Kidney (tissue), 14 donors: Measurements from ENCODE around the gene AEBP1. TPM values are rescaled to one million over a fixed set of nuclear protein-coding genes. Genes with fewer than 3 reads are reported as not detected.

Source experiments
- DNase-seq, 5 donors: peaks; one replicate each; pipeline ENCODE4 v3.0.0-alpha.2; 2013 to 2020
- FAIRE-seq: peaks from 2 replicates; lab custom pipeline; 2012; peaks lifted over from hg19 to GRCh38; lab: Jason Lieb, UNC
- H3K27ac ChIP-seq, 2 donors: one replicate each; pipeline ENCODE4 v1.7.0; 2013; ENCODE audit warnings: low read depth in 2 of 2, low read length in 2 of 2, inconsistent platforms in 1 of 2
- H3K27me3 ChIP-seq: one replicate; pipeline ENCODE4 v1.7.1; 2013; ENCODE audit warnings: low read length, inconsistent platforms; ENCODE audit not compliant: control insufficient read depth, insufficient read depth
- H3K36me3 ChIP-seq, 3 donors: one replicate each; pipeline versions ENCODE4 v1.7.0 to v1.7.1; 2013; ENCODE audit warnings: low read length in 3 of 3, control low read depth in 1 of 3, inconsistent platforms in 1 of 3; ENCODE audit not compliant: insufficient read depth in 3 of 3, control insufficient read depth in 2 of 3
- H3K4me1 ChIP-seq, 3 donors: one replicate each; pipeline versions ENCODE4 v1.7.0 to v1.7.1; 2013; ENCODE audit warnings: low read length in 3 of 3, inconsistent platforms in 1 of 3, low read depth in 1 of 3; ENCODE audit not compliant: control insufficient read depth in 2 of 3, insufficient read depth in 2 of 3
- H3K4me3 ChIP-seq, 3 donors: one replicate each; pipeline versions ENCODE4 v1.7.0 to v1.8.1; 2013; ENCODE audit warnings: low read length in 3 of 3, control low read depth in 1 of 3, inconsistent platforms in 1 of 3
- H3K9ac ChIP-seq, 3 donors: one replicate each; pipeline versions ENCODE4 v1.7.0 to v1.7.1; 2013; ENCODE audit warnings: low read length in 3 of 3, control low read depth in 1 of 3, inconsistent platforms in 1 of 3
- H3K9me3 ChIP-seq, 3 donors: one replicate each; pipeline versions ENCODE4 v1.7.0 to v1.7.1; 2013; ENCODE audit warnings: low read length in 3 of 3, control low read depth in 1 of 3, inconsistent platforms in 1 of 3; ENCODE audit not compliant: control insufficient read depth in 2 of 3, insufficient read depth in 1 of 3
- CTCF ChIP-seq: IDR thresholded peaks from 3 replicates; pipeline ENCODE4 v1.5.1; 2012; ENCODE audit warnings: mild to moderate bottlenecking, moderate library complexity, borderline replicate concordance; ENCODE audit not compliant: insufficient read depth; ENCODE audit errors: extremely low read depth
- intact Hi-C: fragments of 100-400 bp; cut with DNase I; formaldehyde crosslinking; loops from one replicate; pipeline ENCODE4 v1.11.1; 2022
- polyA plus RNA-seq: library from polyadenylated mRNA; stranded (reverse); fragments of 350-450 nt; fragmentation: Illumina TruSeq; extraction: RNeasy Lipid Tissue Mini Kit (QIAGEN cat#74804); gene quantifications from one replicate; pipeline ENCODE4 v1.2.3, GENCODE V29; 2014; ENCODE audit warnings: low read depth, low replicate concordance; ENCODE audit not compliant: insufficient read depth
- total RNA-seq: library from RNA; stranded (reverse); fragmentation: NEBNext Ultra II Directional; extraction: Animal tissue kit (Norgen Biotek cat#: 25700); gene quantifications from one replicate; pipeline ENCODE4 v1.2.1, GENCODE V29; 2021
- donor health status: control.
- donor health status: control.
- donor health status: control.
- donor health status: control.
- donor health status: control.
- donor health status: DM: yes; HTN: yes; CAD: no.
- donor health status: Normal renal cell carcinoma (clear cell type).

The AEBP1 gene
- total and polyA plus RNA-seq, 2 donors from 2014 or later: 89.4 to 164 TPM

GRCh38 chr7:44103566-44103922 is 601 bp upstream of the AEBP1 start:
- no peak for FAIRE-seq
- DNase-seq: peak in 2 of 5 donors; percentile 60 to 70
- no peaks in the 10 kb centered on the region for H3K9me3 ChIP-seq
- H3K9ac ChIP-seq: no peak overlapping the region
- H3K4me1 ChIP-seq: peaks cover 0 to 5% (median 5%) of the 10 kb centered on the region in 3 donors
- no peak for TF ChIP-seq CTCF
- H3K27ac ChIP-seq: peak overlapping the region; percentile 23 to 47
- no peak overlapping the region for H3K4me3 ChIP-seq
- intact Hi-C loops: no loop called here
- no peaks in the 10 kb centered on the region for H3K27me3 ChIP-seq
- H3K36me3 ChIP-seq: no peaks in the 10 kb centered on the region

- Histone ChIP-seq H3K27ac (peak overlapping the region; percentile 62 to 80), H3K36me3 (no peaks in the 10 kb centered on the region), H3K9ac (peak overlapping the region; percentile 29 to 46 (median 44))
Observed at GRCh38 chr7:44104860-44105771, 971 bp downstream of the AEBP1 start.

GRCh38 chr7:44105832-44106231 is 1.7 kb downstream of the AEBP1 start:
- no peak for DNase-seq
- H3K4me1 ChIP-seq: peaks cover 0 to 5% (median 5%) of the 10 kb centered on the region in 3 donors
- H3K36me3 ChIP-seq: no peaks in the 10 kb centered on the region
- no peak for FAIRE-seq
- TF ChIP-seq CTCF: no peak
- H3K4me3 ChIP-seq: peak overlapping the region in 2 of 3 donors; percentile 62 to 63
- no peaks in the 10 kb centered on the region for H3K9me3 ChIP-seq
- intact Hi-C loops: no loop called here
- H3K27me3 ChIP-seq: no peaks in the 10 kb centered on the region
- H3K27ac ChIP-seq: peak overlapping the region; percentile 55 to 62
- peak overlapping the region in 1 of 3 donors; percentile 44 for H3K9ac ChIP-seq

More at GRCh38 chr7:44104860-44105771, 971 bp downstream of the AEBP1 start:
- DNase-seq (peak; percentile 52 to 81 (median 56)), FAIRE-seq (no peak)
- Histone ChIP-seq H3K4me3 (peak overlapping the region; percentile 49 to 63 (median 62)), H3K9me3 (no peaks in the 10 kb centered on the region), H3K27me3 (no peaks in the 10 kb centered on the region), H3K4me1 (peaks cover 0 to 5% (median 5%) of the 10 kb centered on the region in 3 donors)
- no peak for TF ChIP-seq CTCF
- intact Hi-C loops: no loop called here
